HCT116 (cell line): ENCODE results near the gene FSD1L. TPM values are rescaled to one million over a fixed set of nuclear protein-coding genes. Genes with fewer than 3 reads are reported as not detected.

Source experiments
- ATAC-seq: fragments of 200-7000 bp; cut with Tn5 transposase; 2 replicates; pipeline ENCODE4 v1.9.1; 2020; ENCODE audit warnings: mild to moderate bottlenecking, moderate library complexity
- BruUV-seq: library from RNA; stranded (reverse); fragments of 400-500 nt; replicated peaks from 2 replicates; lab custom pipeline; 2021; lab: Mats Ljungman, UMichigan
- CTCF ChIA-PET: fragments of 300-600 bp; sonication (Branson Sonifier 250); formaldehyde crosslinking; loops from one replicate; lab custom pipeline; 2021; ENCODE audit warnings: antibody characterized with exemption; lab: Charles Lee
- POLR2A ChIA-PET: fragments of 300-600, 350-600 bp; sonication (Branson Sonifier 250); formaldehyde crosslinking; loops from one replicate; lab custom pipeline; 2021; ENCODE audit warnings: antibody characterized with exemption; lab: Charles Lee
- RAD21 ChIA-PET, 2 experiments: fragments of 300-600 bp; sonication (Branson Sonifier 250); formaldehyde crosslinking; loops; one replicate each; lab custom pipeline; 2023; ENCODE audit warnings: low total read pairs in 2 of 2; ENCODE audit not compliant: uncharacterized antibody in 2 of 2, unreplicated experiment in 2 of 2, low non-redundant PET in 1 of 2; lab: Charles Lee
- DNase-seq: peaks from one replicate; pipeline ENCODE4 v3.0.0-alpha.2; 2010; ENCODE audit warnings: low read depth, low spot score
- H2AFZ ChIP-seq: fragments of 200-600 bp; shearing (Covaris generic), sonication (generic); 2 replicates; pipeline ENCODE4 v1.6.1; 2017; ENCODE audit warnings: low read depth, mixed run types, mixed read lengths, antibody characterized with exemption, low read length; ENCODE audit not compliant: poor library complexity, severe bottlenecking
- H3K27ac ChIP-seq: 2 replicates; pipeline ENCODE4 v1.5.1; 2012; ENCODE audit warnings: low read depth, low read length
- H3K27me3 ChIP-seq: fragments of 200-600 bp; sonication (generic); 2 replicates; pipeline ENCODE4 v1.6.1; 2016; ENCODE audit warnings: mixed run types, low read length, mixed read lengths; ENCODE audit not compliant: insufficient read depth
- H3K36me3 ChIP-seq, 2 experiments: fragments of 200-500 bp in 1 of 2; fragments of 200-600 bp in 1 of 2; sonication (Bioruptor generic) in 1 of 2; sonication (generic) in 1 of 2; 2 replicates each; pipeline versions ENCODE4 v1.5.1 to v1.6.1; 2014 to 2016; ENCODE audit warnings: low read length in 2 of 2, inconsistent platforms in 1 of 2, mixed read lengths in 1 of 2, mixed run types in 1 of 2; ENCODE audit not compliant: insufficient read depth in 2 of 2, control insufficient read depth in 1 of 2
- H3K4me1 ChIP-seq, 2 experiments: fragments of 200-600 bp in 1 of 2; sonication (generic) in 1 of 2; 2 replicates each; pipeline versions ENCODE4 v1.5.1 to v1.6.1; 2012 to 2017; ENCODE audit warnings: low read length in 2 of 2, inconsistent platforms in 1 of 2, mild to moderate bottlenecking in 1 of 2, mixed read lengths in 1 of 2, mixed run types in 1 of 2, moderate library complexity in 1 of 2; ENCODE audit not compliant: insufficient read depth in 2 of 2, control insufficient read depth in 1 of 2
- H3K4me2 ChIP-seq: fragments of 200-600 bp; sonication (generic); 2 replicates; pipeline ENCODE4 v1.6.1; 2017; ENCODE audit warnings: mixed run types, low read length, mixed read lengths
- H3K4me3 ChIP-seq, 2 experiments: fragments of 200-600 bp in 1 of 2; sonication (generic) in 1 of 2; replicated peaks in 1 of 2; 2 replicates each; pipeline ENCODE4 v1.5.1; 2011 to 2016; ENCODE audit warnings: low read length in 2 of 2, control low read depth in 1 of 2, low read depth in 1 of 2, mild to moderate bottlenecking in 1 of 2, mixed read lengths in 1 of 2, mixed run types in 1 of 2
- H3K79me2 ChIP-seq: fragments of 200-600 bp; sonication (generic); 2 replicates; pipeline ENCODE4 v1.6.1; 2017; ENCODE audit warnings: mild to moderate bottlenecking, mixed run types, low read length, moderate library complexity, mixed read lengths; ENCODE audit not compliant: insufficient read depth
- H3K9ac ChIP-seq: fragments of 200-600 bp; sonication (generic); 2 replicates; pipeline ENCODE4 v1.6.1; 2016; ENCODE audit warnings: low read length, mixed read lengths
- H3K9me2 ChIP-seq: fragments of 200-600 bp; sonication (generic), shearing (Covaris generic); 2 replicates; pipeline ENCODE4 v1.6.1; 2017; ENCODE audit warnings: mixed run types, mild to moderate bottlenecking, moderate library complexity; ENCODE audit not compliant: insufficient read depth
- H3K9me3 ChIP-seq, 2 experiments: fragments of 200-500 bp in 1 of 2; fragments of 200-600 bp in 1 of 2; sonication (Bioruptor generic) in 1 of 2; sonication (generic) in 1 of 2; 2 replicates each; pipeline ENCODE4 v1.6.1; 2014 to 2017; ENCODE audit warnings: low read length in 2 of 2, mixed read lengths in 2 of 2, inconsistent platforms in 1 of 2, low read depth in 1 of 2, mild to moderate bottlenecking in 1 of 2, mixed run types in 1 of 2, moderate library complexity in 1 of 2; ENCODE audit not compliant: control insufficient read depth in 1 of 2, insufficient read depth in 1 of 2
- H4K20me1 ChIP-seq: fragments of 200-600 bp; sonication (generic), shearing (Covaris generic); 2 replicates; pipeline ENCODE4 v1.6.1; 2017; ENCODE audit warnings: mixed run types, mild to moderate bottlenecking, moderate library complexity; ENCODE audit not compliant: insufficient read depth
- CBX3 ChIP-seq: IDR thresholded peaks from 2 replicates; pipeline ENCODE4 v1.6.1; 2012; ENCODE audit warnings: low read depth
- CEBPB ChIP-seq: IDR thresholded peaks from 2 replicates; pipeline ENCODE4 v1.6.1; 2012; ENCODE audit warnings: low read depth
- EGR1 ChIP-seq: IDR thresholded peaks from 2 replicates; pipeline ENCODE4 v1.6.1; 2012; ENCODE audit warnings: low read depth
- ELF1 ChIP-seq: IDR thresholded peaks from 2 replicates; pipeline ENCODE4 v1.6.1; 2012; ENCODE audit warnings: low read depth, borderline replicate concordance
- EZH2phosphoT487 ChIP-seq: fragments of 200-600 bp; IDR thresholded peaks from 2 replicates; pipeline ENCODE4 v1.6.1; 2018; ENCODE audit warnings: antibody characterized with exemption, borderline replicate concordance
- FOSL1 ChIP-seq: IDR thresholded peaks from 2 replicates; pipeline ENCODE4 v1.6.1; 2012; ENCODE audit warnings: low read depth
- MAX ChIP-seq: IDR thresholded peaks from 2 replicates; pipeline ENCODE4 v1.6.1; 2012
- POLR2AphosphoS5 ChIP-seq: IDR thresholded peaks from 2 replicates; pipeline ENCODE4 v1.6.1; 2011; ENCODE audit warnings: mild to moderate bottlenecking, low read depth, low read length, moderate library complexity
- RAD21 ChIP-seq: IDR thresholded peaks from 2 replicates; pipeline ENCODE4 v1.6.1; 2012; ENCODE audit warnings: low read depth, mild to moderate bottlenecking
- SIN3A ChIP-seq: IDR thresholded peaks from 2 replicates; pipeline ENCODE4 v1.6.1; 2012; ENCODE audit warnings: low read depth
- SRF ChIP-seq: IDR thresholded peaks from 2 replicates; pipeline ENCODE4 v1.6.1; 2012; ENCODE audit warnings: low read depth
- ZFX ChIP-seq: fragments of 450-650 bp; IDR thresholded peaks from 2 replicates; pipeline ENCODE4 v1.6.1; 2017
- ZNF274 ChIP-seq: fragments of 200-500 bp; sonication (Bioruptor generic); IDR thresholded peaks from 2 replicates; pipeline ENCODE4 v1.6.1; 2014; ENCODE audit warnings: mild to moderate bottlenecking, low read depth, low read length, inconsistent platforms
- intact Hi-C: fragments of 100-400 bp; cut with micrococcal nuclease; formaldehyde crosslinking; loops from 2 replicates; pipeline ENCODE4 v1.10.0; 2022
- total RNA-seq: library from RNA; stranded (reverse); gene quantifications from one replicate; pipeline ENCODE4 v1.2.1, GENCODE V29; 2021; ENCODE audit not compliant: unreplicated experiment
- TF ChIP-seq, protein P1 (sequence below): IDR thresholded peaks from 2 replicates; pipeline ENCODE4 v1.6.1; 2012
- TF ChIP-seq, protein P2 (sequence below), 3 experiments: fragments of 200-600 bp in 1 of 3; sonication (generic) in 1 of 3; IDR thresholded peaks in 2 of 3; conservative IDR thresholded peaks in 1 of 3; 2 replicates each; pipeline ENCODE4 v1.5.1; 2012 to 2017; ENCODE audit warnings: low read depth in 2 of 3, low read length in 2 of 3, antibody characterized with exemption in 1 of 3, borderline replicate concordance in 1 of 3, control low read depth in 1 of 3, mild to moderate bottlenecking in 1 of 3, mixed read lengths in 1 of 3, mixed run types in 1 of 3, moderate library complexity in 1 of 3; ENCODE audit not compliant: insufficient read depth in 1 of 3
- TF ChIP-seq, protein P3 (sequence below): IDR thresholded peaks from 2 replicates; pipeline ENCODE4 v1.6.1; 2011; ENCODE audit warnings: mild to moderate bottlenecking, low read length, moderate library complexity; ENCODE audit not compliant: insufficient replicate concordance; ENCODE audit errors: extremely low read depth

FSD1L gene
- total RNA-seq, 1 experiment from 2014 or later = 5.5 TPM

- H4K20me1 ChIP-seq = no peaks in the 10 kb centered on the region
- POLR2A ChIA-PET = interaction anchor here (0.7 kb wide), 1 partner anchor 10 kb away, joined by 3 read pairs; the partner anchor contains the start of gene FSD1L
- CTCF ChIA-PET = no interaction called here
- no peak overlapping the region for H2AFZ ChIP-seq
- H3K27ac ChIP-seq = no peak overlapping the region
- peaks cover 88% of the 10 kb centered on the region for H3K79me2 ChIP-seq
- TF ChIP-seq CBX3 (no peak), ZFX (no peak), ZNF274 (no peak), MAX (no peak), RAD21 (no peak), EGR1 (no peak), FOSL1 (no peak), POLR2AphosphoS5 (no peak)
- TF ChIP-seq, protein P1, sequence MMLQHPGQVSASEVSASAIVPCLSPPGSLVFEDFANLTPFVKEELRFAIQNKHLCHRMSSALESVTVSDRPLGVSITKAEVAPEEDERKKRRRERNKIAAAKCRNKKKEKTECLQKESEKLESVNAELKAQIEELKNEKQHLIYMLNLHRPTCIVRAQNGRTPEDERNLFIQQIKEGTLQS = no peak
- intact Hi-C loops = no loop called here
- H3K9me3 ChIP-seq = no peaks in the 10 kb centered on the region
- no peaks in the 10 kb centered on the region for H3K4me1 ChIP-seq
- H3K4me3 ChIP-seq = no peak overlapping the region
- H3K9ac ChIP-seq = no peak overlapping the region
- RAD21 ChIA-PET = no interaction called here
- no peaks in the 10 kb centered on the region for H3K27me3 ChIP-seq
- ATAC-seq (no peak), DNase-seq (no peak)
- no peaks in the 10 kb centered on the region for H3K36me3 ChIP-seq
- no peaks in the 10 kb centered on the region for H3K9me2 ChIP-seq
- BruUV-seq = no TSS peak
- H3K4me2 ChIP-seq = no peak overlapping the region
Measured at GRCh38 chr9:105457560-105458294, 9.9 kb downstream of the FSD1L start.

DNA sequence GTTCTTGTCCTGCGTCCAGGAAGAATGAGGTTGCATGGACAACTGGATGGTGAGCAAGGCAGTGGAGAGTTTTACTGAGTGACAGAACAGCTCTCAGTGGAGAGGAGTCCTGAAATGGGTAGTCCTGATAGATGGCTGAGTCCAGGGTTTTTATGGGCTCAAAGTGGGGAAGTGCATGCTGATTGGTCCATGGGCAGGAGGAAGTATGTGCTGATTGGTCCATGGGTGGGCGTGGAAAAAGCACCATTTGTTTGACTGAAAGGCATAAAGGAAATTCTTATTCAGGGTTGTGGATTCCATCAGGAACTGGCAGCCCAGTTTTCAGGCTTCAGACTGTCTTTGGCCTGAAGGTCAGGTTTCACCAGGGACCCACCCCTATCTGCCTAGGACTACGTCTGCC lies 10.6 kb downstream of the FSD1L start:
- POLR2A ChIA-PET = no interaction called here
- intact Hi-C loops = no loop called here
- H3K79me2 ChIP-seq = peaks cover 85% of the 10 kb centered on the region
- DNase-seq (no peak), ATAC-seq (no peak)
- H3K36me3 ChIP-seq = no peaks in the 10 kb centered on the region
- no peaks in the 10 kb centered on the region for H3K9me2 ChIP-seq
- CTCF ChIA-PET = no interaction called here
- no peaks in the 10 kb centered on the region for H4K20me1 ChIP-seq
- no peaks in the 10 kb centered on the region for H3K27me3 ChIP-seq
- no peak overlapping the region for H3K4me3 ChIP-seq
- H3K9me3 ChIP-seq = no peaks in the 10 kb centered on the region
- no TSS peak for BruUV-seq
- H3K9ac ChIP-seq = no peak overlapping the region
- no peak overlapping the region for H3K27ac ChIP-seq
- no peak overlapping the region for H2AFZ ChIP-seq
- no peaks in the 10 kb centered on the region for H3K4me1 ChIP-seq
- RAD21 ChIA-PET = no interaction called here
- H3K4me2 ChIP-seq = no peak overlapping the region
- TF ChIP-seq, protein P2, sequence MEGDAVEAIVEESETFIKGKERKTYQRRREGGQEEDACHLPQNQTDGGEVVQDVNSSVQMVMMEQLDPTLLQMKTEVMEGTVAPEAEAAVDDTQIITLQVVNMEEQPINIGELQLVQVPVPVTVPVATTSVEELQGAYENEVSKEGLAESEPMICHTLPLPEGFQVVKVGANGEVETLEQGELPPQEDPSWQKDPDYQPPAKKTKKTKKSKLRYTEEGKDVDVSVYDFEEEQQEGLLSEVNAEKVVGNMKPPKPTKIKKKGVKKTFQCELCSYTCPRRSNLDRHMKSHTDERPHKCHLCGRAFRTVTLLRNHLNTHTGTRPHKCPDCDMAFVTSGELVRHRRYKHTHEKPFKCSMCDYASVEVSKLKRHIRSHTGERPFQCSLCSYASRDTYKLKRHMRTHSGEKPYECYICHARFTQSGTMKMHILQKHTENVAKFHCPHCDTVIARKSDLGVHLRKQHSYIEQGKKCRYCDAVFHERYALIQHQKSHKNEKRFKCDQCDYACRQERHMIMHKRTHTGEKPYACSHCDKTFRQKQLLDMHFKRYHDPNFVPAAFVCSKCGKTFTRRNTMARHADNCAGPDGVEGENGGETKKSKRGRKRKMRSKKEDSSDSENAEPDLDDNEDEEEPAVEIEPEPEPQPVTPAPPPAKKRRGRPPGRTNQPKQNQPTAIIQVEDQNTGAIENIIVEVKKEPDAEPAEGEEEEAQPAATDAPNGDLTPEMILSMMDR (IDR thresholded peaks at IDR 0.05 in 2 of 3, conservative IDR thresholded peaks at IDR 0.05 in 1 of 3; ENCODE audit: borderline replicate concordance in 1 of 3, insufficient read depth in 1 of 3, low read depth in 2 of 3, low read length in 2 of 3) = no peak
- TF ChIP-seq, protein P3, sequence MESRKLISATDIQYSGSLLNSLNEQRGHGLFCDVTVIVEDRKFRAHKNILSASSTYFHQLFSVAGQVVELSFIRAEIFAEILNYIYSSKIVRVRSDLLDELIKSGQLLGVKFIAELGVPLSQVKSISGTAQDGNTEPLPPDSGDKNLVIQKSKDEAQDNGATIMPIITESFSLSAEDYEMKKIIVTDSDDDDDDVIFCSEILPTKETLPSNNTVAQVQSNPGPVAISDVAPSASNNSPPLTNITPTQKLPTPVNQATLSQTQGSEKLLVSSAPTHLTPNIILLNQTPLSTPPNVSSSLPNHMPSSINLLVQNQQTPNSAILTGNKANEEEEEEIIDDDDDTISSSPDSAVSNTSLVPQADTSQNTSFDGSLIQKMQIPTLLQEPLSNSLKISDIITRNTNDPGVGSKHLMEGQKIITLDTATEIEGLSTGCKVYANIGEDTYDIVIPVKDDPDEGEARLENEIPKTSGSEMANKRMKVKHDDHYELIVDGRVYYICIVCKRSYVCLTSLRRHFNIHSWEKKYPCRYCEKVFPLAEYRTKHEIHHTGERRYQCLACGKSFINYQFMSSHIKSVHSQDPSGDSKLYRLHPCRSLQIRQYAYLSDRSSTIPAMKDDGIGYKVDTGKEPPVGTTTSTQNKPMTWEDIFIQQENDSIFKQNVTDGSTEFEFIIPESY = no peak
- TF ChIP-seq SRF = no peak
- TF ChIP-seq ELF1 = no peak
- no peak for TF ChIP-seq CEBPB
- no peak for TF ChIP-seq EZH2phosphoT487
- TF ChIP-seq, protein P1 = no peak
- no peak for TF ChIP-seq SIN3A
- TF ChIP-seq EGR1 = no peak
- no peak for TF ChIP-seq ZFX
